GM18873 (cell line): ENCODE data around the gene NOB1.

Source experiments
- ATAC-seq: cut with Tn5 transposase; IDR thresholded peaks from one replicate; pipeline ENCODE4 v1.9.1; 2021; ENCODE audit warnings: mild to moderate bottlenecking, moderate library complexity, moderate number of reproducible peaks; ENCODE audit not compliant: unreplicated experiment, low FRiP score

The NOB1 gene

DNA sequence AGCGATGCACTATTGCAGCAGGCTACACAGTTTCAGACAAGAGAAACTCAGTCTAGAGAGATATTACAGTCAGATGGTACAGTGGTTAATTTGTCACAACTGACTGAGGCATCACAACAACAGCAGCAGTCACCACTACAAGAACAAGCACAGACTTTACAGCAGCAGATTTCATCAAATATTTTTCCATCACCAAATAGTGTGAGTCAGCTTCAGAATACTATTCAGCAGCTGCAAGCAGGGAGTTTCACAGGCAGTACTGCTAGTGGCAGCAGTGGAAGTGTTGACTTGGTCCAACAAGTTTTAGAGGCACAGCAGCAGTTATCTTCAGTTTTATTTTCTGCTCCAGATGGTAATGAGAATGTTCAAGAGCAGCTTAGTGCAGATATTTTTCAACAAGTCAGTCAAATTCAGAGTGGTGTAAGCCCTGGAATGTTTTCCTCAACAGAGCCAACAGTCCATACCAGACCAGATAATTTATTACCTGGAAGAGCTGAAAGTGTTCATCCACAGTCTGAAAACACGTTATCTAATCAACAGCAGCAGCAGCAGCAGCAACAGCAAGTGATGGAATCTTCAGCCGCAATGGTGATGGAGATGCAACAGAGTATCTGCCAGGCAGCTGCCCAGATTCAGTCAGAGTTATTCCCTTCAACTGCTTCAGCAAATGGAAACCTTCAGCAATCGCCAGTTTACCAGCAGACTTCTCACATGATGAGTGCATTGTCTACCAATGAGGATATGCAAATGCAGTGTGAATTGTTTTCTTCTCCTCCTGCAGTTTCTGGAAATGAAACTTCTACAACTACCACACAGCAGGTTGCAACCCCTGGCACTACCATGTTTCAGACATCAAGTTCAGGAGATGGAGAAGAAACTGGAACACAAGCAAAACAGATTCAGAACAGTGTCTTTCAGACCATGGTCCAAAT is 62.5 kb downstream of the NOB1 start:
- ATAC-seq: no peak
